Skin of body (tissue), 2 donors: Measurements from ENCODE around the gene AUTS2. TPM values are rescaled to one million over a fixed set of nuclear protein-coding genes. Genes with fewer than 3 reads are reported as not detected.
"Not testable (repeated sequence)": the region's sequence is repeated elsewhere in the genome, so short reads cannot be mapped to it uniquely, and the experiment has no call there.

Experiments used
- DNase-seq: peaks from one replicate; lab custom pipeline; 2025; lab: John Stamatoyannopoulos, UW
- total RNA-seq: library from RNA; depleted of rRNA; stranded (reverse); fragments of >200 nt; gene quantifications from one replicate; pipeline ENCODE4 v1.2.3, GENCODE V29; 2014

AUTS2 gene
- total RNA-seq, 1 donor from 2014 or later, result 61.0 TPM

DNA sequence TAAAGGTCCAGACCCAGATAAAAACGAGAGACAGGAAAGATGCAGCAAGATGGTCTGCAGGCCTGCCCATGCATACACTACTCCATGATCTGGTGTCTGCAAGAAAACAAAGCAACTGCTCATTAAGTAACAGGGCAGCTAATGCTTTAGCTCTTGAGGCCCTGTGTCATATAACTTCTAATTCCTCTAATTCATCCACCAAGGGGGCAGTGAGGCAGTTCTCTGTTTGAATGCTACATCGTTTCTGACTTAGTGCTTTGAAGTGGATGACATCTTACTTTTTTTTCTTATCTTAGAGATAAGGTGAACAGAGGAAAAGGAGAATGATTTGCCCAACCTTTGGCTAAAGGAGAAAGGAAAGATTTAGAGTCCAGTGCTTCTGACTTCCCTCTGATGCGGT, 619.7 kb downstream of the AUTS2 start:
- no peak for DNase-seq

DNA sequence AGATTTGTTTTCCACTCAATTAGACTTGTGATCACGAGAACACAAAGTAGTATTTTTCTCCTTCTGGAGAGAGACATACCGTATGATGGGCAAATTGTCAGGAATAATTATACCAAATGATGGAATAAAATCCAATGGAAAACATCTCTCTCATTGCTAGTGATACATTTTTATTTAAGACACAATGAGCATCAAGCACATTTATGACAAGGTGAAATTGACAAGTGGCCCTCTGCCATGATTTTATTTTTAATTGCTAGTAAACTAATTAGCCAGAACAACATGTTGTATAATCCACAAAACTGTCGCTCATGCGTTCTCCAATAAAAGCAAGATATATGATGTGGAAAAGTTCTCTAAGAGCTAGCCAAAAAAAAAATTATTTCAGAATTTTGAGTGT, 620.8 kb downstream of the AUTS2 start:
- DNase-seq, result no peak

DNA sequence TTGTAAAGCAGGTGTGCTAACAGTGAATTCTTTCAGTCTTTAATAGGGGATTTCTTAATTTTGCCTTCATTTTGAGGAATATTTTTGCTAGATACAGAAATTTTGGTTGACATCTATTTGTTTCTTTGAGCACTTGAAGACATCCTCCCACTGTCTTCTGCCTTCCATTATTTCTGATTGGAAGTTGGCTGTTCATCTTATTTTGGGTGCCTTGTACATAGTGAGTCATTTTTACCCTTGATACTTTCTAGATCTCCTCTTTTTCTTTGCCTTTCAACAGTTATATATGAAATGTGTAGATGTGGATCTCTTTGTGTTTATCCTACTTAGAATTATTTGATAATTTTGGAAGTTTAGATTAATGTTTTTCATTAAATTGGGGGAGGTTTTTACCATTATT, 631.0 kb downstream of the AUTS2 start:
- DNase-seq, result no peak

DNA sequence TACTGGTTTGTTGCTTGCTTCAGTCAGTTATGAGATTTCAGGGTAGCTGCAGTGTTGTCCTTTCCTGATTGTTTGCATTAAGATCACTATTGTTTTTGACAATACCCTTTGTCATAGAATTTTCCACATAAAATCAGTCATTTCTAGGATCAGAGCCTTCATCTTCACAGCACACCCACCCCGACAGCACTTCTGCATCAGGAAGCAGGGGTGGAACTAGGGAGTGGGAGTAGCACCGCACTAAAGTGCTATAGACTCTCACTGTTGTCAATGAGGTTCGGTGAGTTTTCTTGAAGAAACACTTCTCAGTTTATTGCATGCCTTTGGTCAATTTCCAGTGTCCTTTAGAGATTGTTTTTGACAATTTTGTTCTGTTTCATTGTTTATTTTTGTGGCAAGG, 632.5 kb downstream of the AUTS2 start:
- DNase-seq, result no peak

DNA sequence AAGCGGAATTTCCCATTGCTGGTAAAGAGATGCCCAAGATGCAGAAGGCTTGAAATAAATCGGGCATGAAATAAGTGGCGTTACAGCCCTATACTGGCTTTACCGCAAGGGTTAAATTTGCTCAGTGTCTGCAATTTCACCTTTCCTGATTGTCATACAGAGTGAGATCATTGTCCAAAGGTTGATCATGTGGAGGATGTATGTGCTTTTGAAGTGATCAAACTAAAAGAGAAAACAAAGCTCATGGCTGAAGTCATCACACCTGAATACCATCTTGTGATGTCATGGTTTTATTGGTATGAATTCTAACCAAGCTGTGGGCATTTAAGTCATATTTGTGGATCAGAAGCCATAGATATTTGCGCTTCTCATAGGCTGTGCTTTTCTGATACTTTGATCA, 635.5 kb downstream of the AUTS2 start:
- DNase-seq, result no peak

DNA sequence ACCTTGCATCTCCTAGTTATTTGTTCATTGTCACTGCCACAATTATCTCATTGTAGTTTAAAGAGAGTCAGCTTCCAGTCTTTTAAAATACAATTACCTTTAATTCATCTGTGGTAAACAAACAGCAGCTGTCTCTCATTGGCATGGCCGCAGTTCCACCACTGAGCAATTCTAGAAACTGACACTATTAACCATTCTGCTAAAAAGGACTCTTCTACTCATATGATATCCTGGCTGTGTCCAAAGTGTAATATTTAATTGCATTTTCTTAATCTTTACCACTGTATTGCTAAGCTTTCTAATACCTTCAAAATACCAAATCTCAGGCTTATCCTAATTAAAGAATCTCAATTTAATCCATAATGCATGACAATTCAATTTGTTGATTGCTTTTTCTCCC, 639.0 kb downstream of the AUTS2 start:
- DNase-seq, result no peak

DNA sequence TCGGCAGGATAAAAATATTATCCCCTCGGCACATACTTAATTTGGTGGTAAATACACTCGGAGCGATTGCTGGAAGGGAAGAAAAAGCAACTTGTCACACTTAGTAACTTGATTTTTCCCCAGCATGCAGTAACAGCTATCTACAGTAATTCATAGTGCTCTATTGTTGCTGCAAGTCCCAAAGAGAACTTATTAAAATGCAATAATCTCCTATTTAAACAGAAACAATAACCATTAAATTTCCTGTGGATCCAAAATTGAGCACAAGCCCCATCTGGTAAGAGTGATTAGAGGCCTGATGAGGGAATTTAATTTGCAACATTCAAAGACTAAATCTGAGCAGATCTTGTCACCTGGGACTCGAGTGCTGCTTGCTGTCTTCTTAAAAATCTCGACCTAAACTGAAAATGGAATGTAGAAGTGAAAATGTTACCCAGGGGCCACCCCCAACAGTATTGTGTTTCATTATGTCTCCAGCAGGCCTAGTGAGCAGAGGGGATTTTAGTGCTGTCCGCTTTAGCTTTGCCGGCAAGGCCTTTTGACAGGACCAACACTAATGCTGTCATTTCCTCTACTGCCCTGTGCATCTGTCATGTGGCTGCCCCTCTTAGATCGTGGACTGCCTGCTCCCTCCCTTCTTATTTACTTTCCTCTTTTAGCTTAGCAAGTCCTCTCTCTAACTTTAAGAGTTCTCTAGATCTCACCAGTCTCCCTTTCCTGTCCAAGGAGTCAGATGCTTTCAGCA, 639.7 kb downstream of the AUTS2 start:
- no peak for DNase-seq

DNA sequence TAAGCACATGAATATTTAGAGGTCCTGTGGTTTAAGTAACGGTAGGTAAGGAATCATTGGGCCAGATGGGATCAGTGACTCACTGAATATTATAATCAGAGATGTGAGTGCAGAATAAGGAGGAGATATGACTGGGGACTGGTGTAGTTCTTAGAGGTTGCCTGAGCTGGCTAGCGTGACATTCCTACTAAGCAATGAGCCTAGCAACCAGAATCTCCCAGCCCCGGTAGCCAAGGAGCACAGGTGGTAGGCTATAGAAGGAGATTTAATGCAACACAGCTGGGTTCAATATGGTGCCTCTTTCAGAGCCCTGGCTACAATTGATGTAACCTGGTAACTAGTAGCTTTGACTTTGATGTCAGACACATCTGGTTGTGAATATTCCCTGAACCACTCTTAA, 641.6 kb downstream of the AUTS2 start:
- no peak for DNase-seq

DNA sequence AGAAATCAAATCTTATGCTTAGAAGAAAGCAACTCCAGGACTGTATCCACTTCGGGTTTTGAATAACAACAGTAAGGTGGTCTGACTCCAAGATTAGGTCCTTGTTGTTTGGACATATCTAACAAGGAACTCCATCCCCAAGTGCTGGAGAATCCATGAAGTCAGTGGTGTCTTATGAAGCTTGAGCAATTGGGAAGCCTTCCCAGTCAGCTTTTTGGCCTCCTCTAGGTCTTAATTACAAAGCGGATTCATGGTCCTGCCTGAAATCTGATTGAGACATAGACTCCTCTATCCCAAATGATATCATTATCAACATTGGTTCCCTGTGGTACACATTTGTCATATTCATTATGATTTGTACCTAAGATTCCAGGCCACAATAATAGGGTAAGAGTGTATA, 642.6 kb downstream of the AUTS2 start:
- no peak for DNase-seq

DNA sequence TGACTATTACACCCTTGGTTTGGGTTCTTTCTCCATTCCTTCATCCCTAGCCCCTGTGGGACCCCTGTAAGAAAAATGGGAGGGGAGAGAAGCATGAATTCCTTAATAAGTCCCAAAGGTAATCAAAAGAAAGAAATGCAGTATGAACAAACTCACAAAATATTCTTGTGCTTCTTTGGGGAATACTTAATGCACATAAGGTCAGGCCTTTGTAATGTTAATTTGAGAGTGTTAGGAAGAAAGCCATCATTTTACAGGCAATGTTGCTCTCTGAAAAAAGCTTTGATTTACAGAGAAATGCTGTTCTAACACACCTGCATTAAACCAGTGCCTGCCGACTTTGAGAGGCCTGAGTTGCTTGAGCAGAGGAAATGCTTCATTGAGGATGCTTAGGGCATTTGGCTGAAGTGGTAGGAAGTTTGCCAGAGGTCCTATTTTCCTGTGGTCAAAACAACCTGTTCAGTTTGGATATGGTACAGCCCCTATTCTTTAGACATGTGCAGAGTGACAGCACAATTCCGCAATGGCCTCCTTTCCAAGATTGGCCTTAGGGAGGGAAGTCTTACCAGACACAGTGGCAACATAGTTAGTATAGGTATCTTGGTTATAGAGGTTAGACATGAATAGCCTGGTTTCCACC, 643.4 kb downstream of the AUTS2 start:
- no peak for DNase-seq

DNA sequence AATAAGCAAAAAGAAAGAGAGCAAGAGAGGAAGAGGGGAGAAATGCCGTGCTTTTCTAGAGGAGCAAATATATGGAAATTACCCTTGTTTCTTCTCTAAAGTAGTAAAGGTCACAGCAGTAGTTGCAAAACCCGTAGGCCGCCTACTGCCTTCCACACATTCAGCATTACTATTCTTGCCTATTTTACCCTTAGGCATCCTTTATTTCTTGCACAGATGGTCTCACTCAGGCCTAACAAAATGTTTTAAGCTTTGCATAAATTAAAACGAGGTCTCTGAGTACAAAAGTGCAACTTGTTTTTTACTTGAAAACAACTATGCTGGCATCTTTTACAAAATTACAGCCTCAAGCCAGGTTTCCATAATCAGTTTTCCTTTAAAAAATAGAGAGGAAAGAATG, 644.6 kb downstream of the AUTS2 start:
- DNase-seq, result no peak

DNA sequence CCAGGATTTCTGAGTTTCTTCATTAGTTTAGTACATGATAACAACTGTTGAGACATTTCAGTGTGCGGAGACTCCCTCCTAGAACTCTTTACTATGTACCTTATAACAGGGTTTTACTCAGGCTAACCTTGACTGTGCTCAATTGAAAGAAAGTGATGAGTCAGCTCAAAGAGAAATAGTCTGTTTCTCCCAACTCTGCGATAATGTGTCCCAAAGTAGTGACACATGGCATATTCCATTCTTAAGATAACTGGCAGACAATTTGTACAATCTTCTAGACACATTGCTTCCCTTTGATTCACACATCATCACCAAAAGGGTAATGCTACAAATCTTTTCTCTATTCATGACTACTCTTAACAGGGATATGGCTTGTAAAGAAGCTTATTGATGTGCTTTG, 645.2 kb downstream of the AUTS2 start:
- no peak for DNase-seq

DNA sequence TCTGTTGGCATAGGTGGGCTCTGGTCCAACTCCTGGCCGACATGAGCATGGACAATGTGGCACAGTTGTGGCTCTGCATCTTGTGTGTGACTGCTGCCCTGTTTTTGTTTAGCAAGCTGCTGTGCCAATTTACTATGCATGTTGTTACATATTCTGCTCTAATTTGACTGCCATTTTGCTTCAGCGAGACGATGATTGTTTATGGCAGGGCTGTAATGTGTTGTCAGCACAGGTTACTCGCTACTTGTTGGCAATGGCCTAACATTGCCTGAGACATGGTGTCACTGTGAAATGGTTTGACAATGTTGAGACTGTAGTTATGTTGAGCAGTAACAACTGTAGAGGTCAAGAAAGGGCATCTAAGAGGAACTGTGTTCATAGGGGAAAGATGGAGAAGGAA, 659.6 kb downstream of the AUTS2 start:
- no peak for DNase-seq

DNA sequence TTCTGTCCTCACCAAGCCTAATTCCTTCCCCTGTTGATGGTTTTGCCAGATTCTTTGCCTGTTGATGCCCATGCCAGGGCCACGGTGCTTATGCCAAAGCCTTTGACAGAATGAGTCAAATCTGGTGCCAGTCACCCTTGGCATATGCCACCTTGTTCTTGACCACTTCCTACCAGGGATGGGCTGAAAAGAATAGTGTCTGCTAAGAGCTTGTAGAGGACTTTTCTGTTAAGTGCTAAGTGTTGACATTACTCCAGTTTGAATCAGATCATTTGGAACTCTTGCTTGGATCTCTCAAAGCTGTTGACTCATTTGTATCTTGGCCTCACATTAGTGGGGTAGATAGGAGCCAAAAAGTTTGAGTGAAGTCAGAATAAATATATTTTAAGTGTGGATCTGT, 661.2 kb downstream of the AUTS2 start:
- DNase-seq, result peak; percentile 70

DNA sequence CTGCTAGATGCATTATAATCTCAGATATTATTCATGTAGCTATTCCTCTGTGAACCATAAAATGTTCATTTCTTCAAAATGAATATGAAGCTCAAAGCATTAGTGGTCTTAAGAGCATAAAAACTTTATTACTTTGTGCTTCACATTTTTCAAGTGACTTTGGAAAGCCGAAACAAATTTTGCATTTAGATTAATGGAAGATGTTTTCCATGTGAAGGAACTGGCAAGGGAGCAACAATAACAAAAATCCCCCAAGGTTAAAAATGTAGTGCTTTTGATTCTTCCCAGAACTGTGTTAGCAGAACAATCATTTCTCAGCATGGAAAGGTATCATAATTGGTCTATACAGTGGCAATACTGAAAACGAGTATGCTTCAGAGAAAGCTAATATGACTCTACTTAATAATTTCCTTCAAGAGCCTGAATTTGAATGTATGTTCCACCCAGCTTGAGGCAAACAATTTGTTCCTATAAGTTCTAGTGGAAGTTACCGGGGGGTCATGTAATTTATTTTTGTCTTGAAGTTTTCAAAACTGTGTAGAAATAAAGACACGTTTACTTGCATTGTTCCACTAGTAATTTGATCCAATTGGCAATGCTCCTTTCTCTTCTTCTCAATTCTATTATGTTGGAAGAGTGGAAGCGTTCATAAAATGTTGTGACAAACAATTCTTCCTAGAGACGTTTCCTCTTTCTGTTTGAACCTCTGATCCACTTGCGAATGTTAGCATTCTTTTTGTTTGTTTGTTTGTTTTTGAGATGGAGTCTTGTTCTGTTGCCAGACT, 665.4 kb downstream of the AUTS2 start:
- DNase-seq, result no peak

DNA sequence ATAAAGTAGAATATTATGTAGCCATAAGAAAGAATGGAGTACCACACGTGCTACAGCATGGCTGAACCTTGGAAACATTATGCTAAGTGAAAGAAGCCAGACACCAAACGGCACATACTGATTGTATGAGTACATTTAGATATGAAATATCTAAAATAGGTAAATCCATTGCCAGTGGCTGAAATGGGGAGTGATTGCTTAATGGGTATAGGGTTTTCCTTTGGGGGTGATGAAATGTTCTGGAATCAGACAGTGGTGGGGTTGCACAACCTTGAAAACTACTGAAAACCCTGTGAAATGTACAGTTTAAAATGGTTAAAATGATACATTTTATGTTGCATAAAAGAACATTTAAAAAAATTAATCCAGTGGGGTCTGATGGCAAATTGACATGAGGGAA, 667.9 kb downstream of the AUTS2 start:
- no peak for DNase-seq

DNA sequence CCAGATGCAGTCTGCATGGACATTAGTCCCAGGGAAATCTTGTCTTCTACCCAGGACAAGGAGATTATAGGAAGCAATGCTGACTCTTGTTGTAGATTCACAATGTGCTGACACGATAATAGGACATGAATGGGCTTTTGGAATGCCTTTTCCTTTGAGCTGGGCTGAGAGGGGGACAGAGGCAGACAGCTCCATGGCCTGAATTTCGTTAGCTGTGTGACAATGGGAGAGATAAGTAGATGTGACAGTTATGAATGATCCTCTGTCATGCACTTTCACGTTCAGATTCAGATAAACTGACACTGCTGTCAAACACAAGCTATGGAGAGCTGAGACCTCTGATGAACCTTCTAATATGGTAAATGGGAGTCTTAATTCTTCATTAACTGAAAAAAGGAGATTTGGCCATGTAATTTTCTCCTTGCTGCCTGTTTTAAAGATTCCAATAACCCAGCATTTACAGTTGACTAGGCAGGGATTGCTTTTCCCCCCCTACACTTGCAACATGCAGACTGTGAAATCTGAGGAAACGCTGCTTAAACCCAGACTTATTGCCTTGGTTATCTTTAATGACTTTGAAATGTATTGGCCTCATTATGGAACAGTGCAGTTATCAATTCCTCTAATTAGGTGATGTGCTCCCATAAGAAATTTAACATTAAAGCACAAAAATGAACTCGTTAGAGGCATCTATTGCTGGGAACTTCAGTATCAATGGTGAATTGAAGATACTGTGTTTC, 669.3 kb downstream of the AUTS2 start:
- DNase-seq, result no peak

DNA sequence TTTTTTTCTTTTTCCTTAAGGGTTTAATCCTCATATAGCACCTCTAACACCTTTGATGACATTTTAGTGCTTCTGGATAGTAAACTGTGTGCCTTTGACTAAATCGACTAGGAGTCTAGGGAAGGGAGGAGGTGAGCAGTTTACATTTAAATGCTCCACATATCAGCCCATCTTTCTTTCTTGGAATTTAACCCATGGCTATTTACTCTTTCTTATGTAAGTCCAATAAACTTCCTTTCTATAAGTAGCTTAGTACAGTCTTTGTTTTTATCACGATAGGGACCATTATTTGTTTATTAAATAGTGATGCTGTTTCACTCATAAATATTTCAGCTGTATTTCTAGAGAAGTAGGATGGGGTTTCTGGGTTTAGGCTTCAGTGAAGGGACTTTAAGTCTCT, 669.9 kb downstream of the AUTS2 start:
- DNase-seq, result no peak

DNA sequence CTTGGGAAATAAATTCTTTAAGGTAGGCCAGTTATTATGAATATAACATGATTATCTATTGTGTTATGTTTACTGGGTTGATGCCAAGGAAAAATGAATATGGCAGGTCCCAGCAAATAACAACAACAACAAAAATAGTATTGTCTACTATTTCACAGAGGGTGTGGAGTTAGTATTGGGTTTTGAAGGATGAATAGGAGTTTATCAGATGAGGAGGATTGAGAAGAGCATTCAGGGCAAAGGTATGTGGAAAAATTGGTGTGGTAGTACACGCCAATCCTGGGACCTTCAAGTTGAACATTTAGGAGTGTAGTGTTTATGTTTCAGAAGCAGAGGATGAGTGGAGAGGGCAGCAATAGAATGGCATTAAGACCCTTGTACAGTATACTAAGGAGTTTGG, 671.9 kb downstream of the AUTS2 start:
- DNase-seq, result no peak

DNA sequence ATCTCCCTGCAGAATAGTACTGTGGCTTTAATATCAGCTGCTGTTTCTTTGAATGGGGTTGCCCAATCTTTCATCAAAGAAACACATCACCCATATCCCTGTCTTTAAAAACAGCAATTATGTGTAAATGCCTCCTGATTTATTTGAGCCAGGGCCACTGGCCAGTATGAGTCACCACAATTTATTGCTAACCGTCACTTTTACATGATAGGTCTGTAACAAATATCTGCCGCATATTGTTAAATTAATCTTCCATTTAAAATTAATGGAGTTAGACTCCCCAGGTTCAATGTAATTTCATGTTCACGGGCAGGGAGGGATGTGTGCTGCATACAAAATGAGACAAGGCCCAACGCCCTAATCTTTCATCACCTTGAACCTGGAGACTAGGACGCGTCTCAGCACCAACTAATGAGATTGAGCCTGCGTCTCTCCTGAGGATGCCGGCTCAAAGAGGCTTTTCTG, 673.4 kb downstream of the AUTS2 start:
- no peak for DNase-seq

DNA sequence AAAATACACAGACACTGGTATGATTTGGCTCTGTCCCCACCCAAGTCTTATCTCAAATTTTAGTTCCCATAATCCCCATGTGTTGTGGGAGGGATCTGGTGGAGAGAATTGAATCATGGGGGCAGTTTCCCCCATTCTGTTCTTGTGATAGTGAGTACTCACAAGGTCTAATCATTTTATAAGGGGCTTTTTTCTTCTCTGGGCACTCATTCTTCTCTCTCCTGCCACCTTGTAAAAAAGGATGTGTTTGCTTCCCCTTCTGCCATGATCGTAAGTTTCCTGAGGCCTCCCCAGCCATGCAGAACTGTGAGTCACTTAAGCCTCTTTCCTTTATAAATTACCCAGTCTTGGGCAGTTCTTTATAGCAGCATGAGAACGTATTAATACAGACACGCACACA, 677.3 kb downstream of the AUTS2 start:
- DNase-seq, result not testable (repeated sequence)

DNA sequence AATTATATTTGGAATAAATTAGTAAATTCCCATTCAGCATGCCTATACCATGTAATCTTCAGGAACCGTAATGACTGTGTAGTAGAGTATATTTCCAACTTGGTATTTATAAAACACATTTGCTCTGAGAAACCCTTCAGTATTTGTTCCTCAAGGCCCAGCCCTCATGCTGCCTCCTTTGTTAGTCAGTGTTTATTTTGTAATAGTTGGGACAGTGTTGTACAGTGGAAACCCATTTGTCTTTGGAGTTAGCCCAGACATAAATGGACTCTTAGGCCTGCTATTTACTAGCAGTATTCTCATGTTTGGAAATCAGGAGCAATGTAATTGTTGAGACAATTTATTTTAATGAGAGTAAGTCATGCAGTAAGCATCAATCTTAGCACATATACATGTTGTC, 686.9 kb downstream of the AUTS2 start:
- no peak for DNase-seq
